ENCODE results near the gene OPN3. TPM values are rescaled to one million over a fixed set of nuclear protein-coding genes. Genes with fewer than 3 reads are reported as not detected.
"Not testable (repeated sequence)": the region's sequence is repeated elsewhere in the genome, so short reads cannot be mapped to it uniquely, and the experiment has no call there.

OPN3 gene
- polyA plus RNA-seq, 6 donors from 2014 or later = 137 to 271 (median 167) TPM

- ATAC-seq (ENCODE audit: low read depth in 2 of 2) (no peak), DNase-seq (no peak)
- no peak overlapping the region for H3K27ac Mint-ChIP-seq
- no peaks in the 10 kb centered on the region for H3K4me1 Mint-ChIP-seq
- H3K27me3 Mint-ChIP-seq = peaks cover 0 to 10% (median 2%) of the 10 kb centered on the region in 3 donors
- no peaks in the 10 kb centered on the region for H3K36me3 Mint-ChIP-seq
- no peak overlapping the region for H3K4me3 Mint-ChIP-seq
- H3K9me3 Mint-ChIP-seq = no peaks in the 10 kb centered on the region
Observed at GRCh38 chr1:241666419-241666818, 26.2 kb upstream of the OPN3 start.

- Mint-ChIP-seq H3K4me3 (no peak overlapping the region), H3K4me1 (no peaks in the 10 kb centered on the region), H3K27me3 (peaks cover 21 to 34% (median 25%) of the 10 kb centered on the region in 3 donors), H3K27ac (no peak overlapping the region), H3K36me3 (peaks cover 0 to 5% of the 10 kb centered on the region in 2 donors), H3K9me3 (peaks cover 0 to 4% (median 0%) of the 10 kb centered on the region in 7 donors)
- no peak for ATAC-seq (ENCODE audit: low read depth in 2 of 2)
- DNase-seq = no peak
Observed at GRCh38 chr1:241660424-241660972, 20.3 kb upstream of the OPN3 start.

GRCh38 chr1:241659016-241659415 is 18.8 kb upstream of the OPN3 start:
- not testable (repeated sequence) for H3K36me3 Mint-ChIP-seq; DNase-seq; ATAC-seq (ENCODE audit: low read depth in 2 of 2); H3K9me3 Mint-ChIP-seq; H3K27ac Mint-ChIP-seq; H3K4me3 Mint-ChIP-seq; H3K4me1 Mint-ChIP-seq
- H3K27me3 Mint-ChIP-seq = peaks cover 27 to 37% (median 35%) of the 10 kb centered on the region in 3 donors

GRCh38 chr1:241658081-241658793 is 18.1 kb upstream of the OPN3 start:
- ATAC-seq (ENCODE audit: low read depth in 2 of 2) (no peak), DNase-seq (no peak)
- peak overlapping the region in 1 of 6 donors; percentile 51 for H3K27ac Mint-ChIP-seq
- H3K9me3 Mint-ChIP-seq = peaks cover 0 to 4% (median 0%) of the 10 kb centered on the region in 7 donors
- peaks cover 0 to 6% of the 10 kb centered on the region in 2 donors for H3K36me3 Mint-ChIP-seq
- no peaks in the 10 kb centered on the region for H3K4me1 Mint-ChIP-seq
- peaks cover 28 to 37% (median 37%) of the 10 kb centered on the region in 3 donors for H3K27me3 Mint-ChIP-seq
- H3K4me3 Mint-ChIP-seq = no peak overlapping the region

- H3K27me3 Mint-ChIP-seq = peaks cover 22 to 48% (median 47%) of the 10 kb centered on the region in 3 donors
- ATAC-seq (ENCODE audit: low read depth in 2 of 2) = no peak
- no peak for DNase-seq
- no peak overlapping the region for H3K27ac Mint-ChIP-seq
- H3K36me3 Mint-ChIP-seq = peaks cover 0 to 14% of the 10 kb centered on the region in 2 donors
- no peak overlapping the region for H3K4me3 Mint-ChIP-seq
- H3K4me1 Mint-ChIP-seq = no peaks in the 10 kb centered on the region
- H3K9me3 Mint-ChIP-seq = peaks cover 0 to 4% (median 0%) of the 10 kb centered on the region in 7 donors
Observed at GRCh38 chr1:241654641-241655040, 14.5 kb upstream of the OPN3 start.

GRCh38 chr1:241654019-241654418 is 13.8 kb upstream of the OPN3 start:
- no peak for ATAC-seq (ENCODE audit: low read depth in 2 of 2)
- H3K9me3 Mint-ChIP-seq = peaks cover 0 to 2% (median 0%) of the 10 kb centered on the region in 7 donors
- no peak overlapping the region for H3K4me3 Mint-ChIP-seq
- peaks cover 22 to 47% (median 43%) of the 10 kb centered on the region in 3 donors for H3K27me3 Mint-ChIP-seq
- H3K27ac Mint-ChIP-seq = no peak overlapping the region
- no peaks in the 10 kb centered on the region for H3K4me1 Mint-ChIP-seq
- DNase-seq = no peak
- H3K36me3 Mint-ChIP-seq = peaks cover 0 to 19% of the 10 kb centered on the region in 2 donors

GRCh38 chr1:241652012-241652411 is 11.8 kb upstream of the OPN3 start, which contains the start of gene WDR64:
WDR64 (plus strand) TSS chr1:241652281; CDS start chr1:241652485, 204 bp downstream.
- ATAC-seq (ENCODE audit: low read depth in 2 of 2) (no peak), DNase-seq (no peak)
- Mint-ChIP-seq H3K27ac (no peak within 1 kb of the TSS), H3K4me1 (no peaks in the 10 kb centered on the region), H3K27me3 (peaks cover 15 to 33% (median 32%) of the 10 kb centered on the region in 3 donors), H3K36me3 (peaks cover 0 to 19% of the 10 kb centered on the region in 2 donors), H3K4me3 (no peak within 1 kb of the TSS), H3K9me3 (peaks cover 0 to 2% (median 0%) of the 10 kb centered on the region in 7 donors)

- Mint-ChIP-seq H3K27ac (no peak overlapping the region), H3K4me1 (no peaks in the 10 kb centered on the region), H3K4me3 (no peak overlapping the region), H3K9me3 (peaks cover 0 to 3% (median 0%) of the 10 kb centered on the region in 7 donors), H3K36me3 (peaks cover 0 to 13% of the 10 kb centered on the region in 2 donors), H3K27me3 (peaks cover 0 to 17% (median 16%) of the 10 kb centered on the region in 3 donors)
- DNase-seq = no peak
- ATAC-seq (ENCODE audit: low read depth in 2 of 2) = no peak
Observed at GRCh38 chr1:241648159-241648558, 8.0 kb upstream of the OPN3 start.

GRCh38 chr1:241647658-241648057 is 7.5 kb upstream of the OPN3 start:
- Mint-ChIP-seq H3K9me3 (peaks cover 0 to 4% (median 1%) of the 10 kb centered on the region in 7 donors), H3K36me3 (peaks cover 0 to 13% of the 10 kb centered on the region in 2 donors), H3K4me3 (no peak overlapping the region), H3K27me3 (peaks cover 0 to 17% (median 16%) of the 10 kb centered on the region in 3 donors), H3K4me1 (no peaks in the 10 kb centered on the region), H3K27ac (no peak overlapping the region)
- DNase-seq = no peak
- ATAC-seq (ENCODE audit: low read depth in 2 of 2) = no peak

- H3K9me3 Mint-ChIP-seq = peaks cover 0 to 8% (median 5%) of the 10 kb centered on the region in 7 donors
- H3K27ac Mint-ChIP-seq = peak overlapping the region in 1 of 6 donors; percentile 79
- H3K4me3 Mint-ChIP-seq = no peak overlapping the region
- peaks cover 0 to 4% (median 0%) of the 10 kb centered on the region in 3 donors for H3K4me1 Mint-ChIP-seq
- peaks cover 0 to 17% (median 16%) of the 10 kb centered on the region in 3 donors for H3K27me3 Mint-ChIP-seq
- ATAC-seq (ENCODE audit: low read depth in 2 of 2) = no peak
- DNase-seq = no peak
- H3K36me3 Mint-ChIP-seq = peaks cover 0 to 13% of the 10 kb centered on the region in 2 donors
Observed at GRCh38 chr1:241646201-241646600, 6.0 kb upstream of the OPN3 start.

- ATAC-seq (ENCODE audit: low read depth in 2 of 2) (no peak), DNase-seq (no peak)
- peaks cover 0 to 11% (median 9%) of the 10 kb centered on the region in 3 donors for H3K27me3 Mint-ChIP-seq
- H3K4me1 Mint-ChIP-seq = peaks cover 3 to 12% (median 6%) of the 10 kb centered on the region in 3 donors
- H3K27ac Mint-ChIP-seq = no peak overlapping the region
- H3K9me3 Mint-ChIP-seq = peaks cover 0 to 8% (median 5%) of the 10 kb centered on the region in 7 donors
- H3K4me3 Mint-ChIP-seq = no peak overlapping the region
- peaks cover 0 to 10% of the 10 kb centered on the region in 2 donors for H3K36me3 Mint-ChIP-seq
Observed at GRCh38 chr1:241645199-241645598, 5.0 kb upstream of the OPN3 start.

- DNase-seq (no peak), ATAC-seq (ENCODE audit: low read depth in 2 of 2) (no peak)
- peaks cover 3 to 12% (median 9%) of the 10 kb centered on the region in 3 donors for H3K4me1 Mint-ChIP-seq
- H3K27me3 Mint-ChIP-seq = peaks cover 0 to 1% (median 0%) of the 10 kb centered on the region in 3 donors
- H3K36me3 Mint-ChIP-seq = peaks cover 0 to 1% of the 10 kb centered on the region in 2 donors
- no peak overlapping the region for H3K4me3 Mint-ChIP-seq
- H3K27ac Mint-ChIP-seq = no peak overlapping the region
- peaks cover 0 to 7% (median 5%) of the 10 kb centered on the region in 7 donors for H3K9me3 Mint-ChIP-seq
Observed at GRCh38 chr1:241644259-241644658, 4.1 kb upstream of the OPN3 start.

- Mint-ChIP-seq H3K9me3 (peaks cover 0 to 7% (median 5%) of the 10 kb centered on the region in 7 donors), H3K36me3 (no peaks in the 10 kb centered on the region), H3K27ac (peak overlapping the region in 3 of 6 donors; percentile 10 to 53 (median 16)), H3K4me3 (peak overlapping the region in 1 of 8 donors; percentile 98), H3K27me3 (no peaks in the 10 kb centered on the region), H3K4me1 (peaks cover 15 to 27% (median 23%) of the 10 kb centered on the region in 3 donors)
- ATAC-seq (ENCODE audit: low read depth in 2 of 2) (no peak), DNase-seq (no peak)
Observed at GRCh38 chr1:241642593-241642944, 2.4 kb upstream of the OPN3 start.

Measured in naive B cell (primary cell).